GM12878 (cell line): Measurements from ENCODE around the gene SLU7. TPM values are rescaled to one million over a fixed set of nuclear protein-coding genes. Genes with fewer than 3 reads are reported as not detected.

Experiments used
- HDGF ChIP-seq: fragments of 450-650 bp; IDR thresholded peaks from 2 replicates; pipeline ENCODE4 v1.6.1; 2016; ENCODE audit warnings: antibody characterized with exemption
- IKZF1 ChIP-seq: fragments of 450-650 bp; conservative IDR thresholded peaks from 2 replicates; pipeline ENCODE4 v1.6.1; 2017; ENCODE audit warnings: antibody characterized with exemption, mild to moderate bottlenecking
- LARP7 ChIP-seq: fragments of 450-650 bp; IDR thresholded peaks from 2 replicates; pipeline ENCODE4 v1.6.1; 2017; ENCODE audit warnings: mild to moderate bottlenecking
- NFYB ChIP-seq: IDR thresholded peaks from 2 replicates; pipeline ENCODE4 v1.6.1; 2011; ENCODE audit warnings: low read depth, mild to moderate bottlenecking, low read length, improper control_type of control experiment, moderate library complexity; ENCODE audit not compliant: insufficient read depth
- NR2C1 ChIP-seq: fragments of 450-650 bp; IDR thresholded peaks from 2 replicates; pipeline ENCODE4 v1.6.1; 2017; ENCODE audit warnings: antibody characterized with exemption, mild to moderate bottlenecking, moderate library complexity
- PKNOX1 ChIP-seq: fragments of 450-650 bp; IDR thresholded peaks from 2 replicates; pipeline ENCODE4 v1.6.1; 2016; ENCODE audit warnings: mild to moderate bottlenecking
- PRDM15 ChIP-seq: fragments of 450-650 bp; formaldehyde crosslinking; IDR thresholded peaks from 2 replicates; pipeline ENCODE4 v1.4.0; 2020; ENCODE audit warnings: mild to moderate bottlenecking, moderate library complexity
- RAD21 ChIP-seq: IDR thresholded peaks from 2 replicates; pipeline ENCODE4 v1.6.1; 2011; ENCODE audit warnings: mild to moderate bottlenecking, low read depth, low read length, moderate library complexity; ENCODE audit not compliant: insufficient read depth
- RAD51 ChIP-seq: fragments of 450-650 bp; IDR thresholded peaks from 2 replicates; pipeline ENCODE4 v1.6.1; 2016; ENCODE audit warnings: moderate library complexity, mild to moderate bottlenecking, inconsistent platforms
- RCOR1 ChIP-seq: conservative IDR thresholded peaks from 2 replicates; pipeline ENCODE4 v1.6.1; 2012; ENCODE audit warnings: low read depth, low read length, improper control_type of control experiment
- WRNIP1 ChIP-seq: IDR thresholded peaks from 2 replicates; pipeline ENCODE4 v1.6.1; 2011; ENCODE audit warnings: low read depth, low read length, improper control_type of control experiment, borderline replicate concordance
- polyA plus RNA-seq, 11 experiments: library from polyadenylated mRNA; depleted of rRNA in 4 of 11; unstranded in 6 of 11; stranded (reverse) in 5 of 11; fragments of >200 nt; fragmentation: Nextera tagmentation in 4 of 11; fragmentation: Illumina TruSeq in 1 of 11; extraction: Ambion mirVana in 4 of 11; extraction: Trizol in 1 of 11; gene quantifications; 1 replicate in 1 of 11; 2 replicates in 10 of 11; pipeline versions ENCODE4 v1.2.1 to v1.2.3, GENCODE V29; 2011 to 2016; ENCODE audit warnings: inconsistent platforms in 2 of 11, missing spikeins in 2 of 11, low read depth in 1 of 11
- total RNA-seq, 4 experiments: library from RNA; depleted of rRNA in 3 of 4; stranded (reverse); fragments of >200 nt in 3 of 4; fragmentation: Illumina TruSeq in 1 of 4; extraction: Trizol in 1 of 4; gene quantifications; 2 replicates each; pipeline versions ENCODE4 v1.2.1 to v1.2.3, GENCODE V29; 2013 to 2021

Gene SLU7
- total and polyA plus RNA-seq, 10 of the 15 experiments (the other 5 are each of a cell fraction or from before 2014, with no cell fraction given), result 32.7 to 55.2 (median 46.6) TPM

GRCh38 chr5:160438316-160439204 is 19.7 kb upstream of the SLU7 start (continued):
- peak; percentile 61; the same call in 1 of the 2 replicates for TF ChIP-seq PKNOX1
- no peak for TF ChIP-seq NFYB
- TF ChIP-seq WRNIP1, result peak; percentile 79; the same call in 1 of the 2 replicates
- TF ChIP-seq NR2C1, result no peak
- TF ChIP-seq HDGF, result peak; percentile 39; the same call in 1 of the 2 replicates
- no peak for TF ChIP-seq PRDM15 (CRISPR knock-in tag)
- peak; percentile 54; the same call in 1 of the 2 replicates for TF ChIP-seq IKZF1
- peak; percentile 99 for TF ChIP-seq RAD21
- TF ChIP-seq LARP7, result peak; percentile 57; the same call in 1 of the 2 replicates
- 0 out of 2 replicates have a peak, but pooled peaks have one; percentile 39 for TF ChIP-seq RAD51
- peak; percentile 83; the same call in 1 of the 2 replicates for TF ChIP-seq RCOR1
